Epithelial cell of esophagus (primary cell): Measurements from ENCODE around the gene SETBP1.

Experiments
- DNase-seq: peaks from one replicate; pipeline ENCODE4 v3.0.0; 2010; ENCODE audit warnings: low read depth
- H3K4me3 ChIP-seq: 2 replicates; pipeline ENCODE4 v1.5.1; 2011; ENCODE audit warnings: mild to moderate bottlenecking, low read length, control low read depth
- TF ChIP-seq, protein P1 (sequence below): IDR thresholded peaks from 2 replicates; pipeline ENCODE4 v1.5.1; 2011; ENCODE audit warnings: low read depth, mild to moderate bottlenecking, low read length, control low read depth, inconsistent platforms; ENCODE audit not compliant: insufficient read depth; ENCODE audit errors: missing control alignments

Gene SETBP1

DNA sequence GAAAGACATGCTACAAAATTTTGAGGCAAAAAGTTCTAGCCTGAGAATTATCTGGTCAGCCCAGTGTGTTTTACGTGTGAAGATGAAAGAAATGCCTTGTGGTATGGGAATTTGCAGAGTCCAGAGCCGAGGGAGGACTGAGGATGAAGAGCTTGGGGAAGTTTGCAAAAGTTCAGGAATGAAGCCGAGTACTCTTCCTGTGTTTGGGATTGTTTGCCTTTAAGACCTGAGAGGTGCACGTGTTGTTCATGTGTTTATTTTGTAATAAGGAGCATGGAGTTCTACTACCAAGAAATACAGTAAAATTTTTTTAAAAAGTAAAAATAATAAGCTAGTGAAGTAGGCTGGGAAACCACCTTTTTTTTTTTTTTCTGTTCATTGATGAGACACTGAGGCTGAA, 14.8 kb downstream of the SETBP1 start:
- DNase-seq = no peak
- H3K4me3 ChIP-seq = no peak overlapping the region
- TF ChIP-seq, protein P1, sequence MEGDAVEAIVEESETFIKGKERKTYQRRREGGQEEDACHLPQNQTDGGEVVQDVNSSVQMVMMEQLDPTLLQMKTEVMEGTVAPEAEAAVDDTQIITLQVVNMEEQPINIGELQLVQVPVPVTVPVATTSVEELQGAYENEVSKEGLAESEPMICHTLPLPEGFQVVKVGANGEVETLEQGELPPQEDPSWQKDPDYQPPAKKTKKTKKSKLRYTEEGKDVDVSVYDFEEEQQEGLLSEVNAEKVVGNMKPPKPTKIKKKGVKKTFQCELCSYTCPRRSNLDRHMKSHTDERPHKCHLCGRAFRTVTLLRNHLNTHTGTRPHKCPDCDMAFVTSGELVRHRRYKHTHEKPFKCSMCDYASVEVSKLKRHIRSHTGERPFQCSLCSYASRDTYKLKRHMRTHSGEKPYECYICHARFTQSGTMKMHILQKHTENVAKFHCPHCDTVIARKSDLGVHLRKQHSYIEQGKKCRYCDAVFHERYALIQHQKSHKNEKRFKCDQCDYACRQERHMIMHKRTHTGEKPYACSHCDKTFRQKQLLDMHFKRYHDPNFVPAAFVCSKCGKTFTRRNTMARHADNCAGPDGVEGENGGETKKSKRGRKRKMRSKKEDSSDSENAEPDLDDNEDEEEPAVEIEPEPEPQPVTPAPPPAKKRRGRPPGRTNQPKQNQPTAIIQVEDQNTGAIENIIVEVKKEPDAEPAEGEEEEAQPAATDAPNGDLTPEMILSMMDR = no peak

DNA sequence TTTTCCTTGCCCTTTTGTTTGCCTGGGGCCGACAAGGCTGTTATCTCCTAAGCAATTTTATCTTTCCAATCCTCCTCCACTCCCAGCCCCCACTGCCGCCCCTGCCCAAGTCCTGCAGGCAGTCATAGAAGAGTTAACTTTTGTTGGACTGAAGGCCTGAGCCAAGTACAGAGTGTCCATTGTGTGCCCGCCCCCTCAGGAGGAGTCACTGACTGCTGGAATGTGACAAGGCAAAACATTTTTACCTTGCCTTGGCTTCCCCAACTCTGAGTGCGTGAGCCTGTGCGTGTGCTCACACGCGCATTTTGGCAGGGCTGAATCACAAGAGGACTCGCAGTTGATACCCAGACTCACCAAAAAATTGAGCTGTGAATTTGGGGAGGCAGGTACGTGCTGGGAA, 16.2 kb downstream of the SETBP1 start:
- DNase-seq = peak; percentile 70
- no peak overlapping the region for H3K4me3 ChIP-seq
- TF ChIP-seq, protein P1 = no peak

DNA sequence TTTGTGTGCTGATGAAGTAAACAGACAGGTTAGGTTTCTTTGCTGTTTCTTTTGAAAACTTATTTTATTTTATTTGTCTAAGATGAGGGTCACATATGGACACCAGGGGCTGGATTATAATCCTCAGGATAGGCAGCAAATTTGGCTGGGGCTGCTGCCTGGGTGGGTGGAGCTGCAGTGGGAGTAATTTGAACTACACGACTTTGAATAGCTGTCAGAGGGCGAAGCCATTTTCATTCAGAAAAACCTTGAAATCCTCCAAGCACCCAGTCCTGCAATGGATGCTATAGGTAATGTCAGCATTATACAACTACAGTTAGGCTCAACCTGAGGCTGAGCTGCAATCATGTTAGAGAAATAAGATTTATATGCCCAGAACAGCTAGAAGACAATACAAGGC, 16.6 kb downstream of the SETBP1 start:
- no peak for DNase-seq
- TF ChIP-seq, protein P1 = no peak
- H3K4me3 ChIP-seq = no peak overlapping the region

DNA sequence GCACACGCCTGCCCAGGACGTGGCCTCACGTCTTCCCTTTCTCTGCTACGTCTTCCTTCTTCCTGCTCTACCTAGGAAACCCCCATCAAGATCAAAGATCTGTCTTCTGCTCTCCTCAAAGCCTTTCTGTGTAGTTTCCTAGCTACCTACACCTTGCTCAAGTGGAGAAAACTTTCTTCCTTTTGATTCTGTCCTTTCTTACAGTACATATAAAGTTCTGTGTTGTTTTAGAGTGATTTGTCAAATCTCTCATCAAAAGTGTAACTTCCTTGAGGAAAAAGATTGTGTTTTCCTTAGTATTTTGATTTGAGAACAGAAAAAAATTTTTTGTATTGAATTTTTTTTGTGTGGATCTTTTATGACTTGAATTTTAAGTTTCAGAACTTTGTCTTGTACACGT, 17.8 kb downstream of the SETBP1 start:
- DNase-seq = no peak
- TF ChIP-seq, protein P1 = no peak
- H3K4me3 ChIP-seq = no peak overlapping the region

DNA sequence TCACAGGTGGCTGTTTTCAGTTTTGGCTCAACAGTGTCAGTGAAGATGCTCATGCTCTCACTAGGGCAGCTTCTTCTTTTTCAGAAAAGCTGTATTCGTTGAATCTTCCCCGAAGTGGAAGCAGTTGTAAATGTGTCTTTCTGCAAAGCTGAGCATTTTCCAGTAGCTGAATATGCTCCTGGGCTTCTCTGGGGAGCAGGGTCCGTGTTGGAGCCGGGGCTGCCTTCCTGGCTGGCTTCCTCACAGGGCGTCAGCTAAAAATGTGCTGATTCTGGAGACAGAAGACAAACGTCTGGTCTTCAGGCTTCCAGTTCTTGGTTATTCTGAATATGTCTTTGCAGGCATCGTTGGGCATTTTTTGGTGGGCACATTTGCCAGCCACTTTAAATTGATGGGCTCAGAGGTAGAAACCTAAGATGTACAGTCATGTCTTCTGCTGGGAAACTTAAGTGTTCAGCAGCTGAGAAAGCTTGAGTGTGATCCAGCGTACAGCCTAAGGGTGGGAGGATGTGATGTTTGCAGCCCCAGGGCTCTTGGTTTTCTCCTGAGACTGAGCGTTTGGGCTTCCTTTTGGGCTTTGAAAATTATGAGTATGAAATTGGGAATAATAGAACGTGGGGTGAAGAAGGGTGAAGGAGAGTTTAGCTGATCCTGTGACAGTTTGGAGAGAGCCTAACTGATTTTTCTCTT, 19.0 kb downstream of the SETBP1 start:
- no peak overlapping the region for H3K4me3 ChIP-seq
- no peak for DNase-seq
- TF ChIP-seq, protein P1 = no peak

DNA sequence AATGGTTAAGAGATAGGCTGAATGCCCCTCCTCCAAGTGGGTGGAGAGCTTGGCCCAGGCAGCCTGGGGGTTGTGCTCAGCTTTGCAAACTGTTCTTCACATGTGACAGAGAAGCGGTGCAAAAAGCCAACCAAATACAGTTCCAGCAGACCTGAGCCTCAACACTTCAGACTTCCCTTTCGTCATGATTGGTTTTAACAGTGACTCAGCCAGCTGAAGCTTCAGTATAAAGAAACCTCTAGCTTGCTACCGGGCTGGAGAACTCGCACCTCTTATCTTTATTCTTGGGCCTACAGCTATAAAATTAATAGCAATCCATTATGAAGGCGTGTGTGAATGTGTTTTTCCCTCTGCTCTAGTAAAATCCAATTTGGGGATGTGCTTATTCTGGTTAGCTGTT, 20.0 kb downstream of the SETBP1 start:
- TF ChIP-seq, protein P1 = no peak
- H3K4me3 ChIP-seq = no peak overlapping the region
- DNase-seq = peak; percentile 36

DNA sequence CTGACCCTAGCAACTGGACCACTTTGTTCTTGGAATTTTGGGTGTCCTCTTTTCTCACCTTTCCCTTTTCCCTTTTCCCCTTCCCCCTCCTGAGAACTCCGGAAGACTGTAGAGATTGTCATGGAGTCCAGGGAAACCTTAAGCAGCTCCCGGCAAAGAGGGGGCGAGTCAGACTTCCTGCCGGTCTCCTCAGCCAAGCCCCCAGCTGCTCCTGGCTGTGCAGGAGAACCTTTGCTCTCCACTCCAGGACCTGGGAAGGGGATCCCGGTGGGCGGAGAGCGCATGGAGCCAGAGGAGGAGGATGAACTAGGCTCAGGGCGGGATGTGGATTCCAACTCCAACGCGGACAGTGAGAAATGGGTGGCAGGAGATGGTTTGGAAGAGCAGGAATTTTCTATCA, 20.5 kb downstream of the SETBP1 start:
- no peak overlapping the region for H3K4me3 ChIP-seq
- TF ChIP-seq, protein P1 = no peak
- DNase-seq = no peak
